Measurements from ENCODE around the gene NLRP10. TPM values are rescaled to one million over a fixed set of nuclear protein-coding genes. Genes with fewer than 3 reads are reported as not detected.

The NLRP10 gene
- total and polyA plus RNA-seq, 8 donors: not detected

- DNase-seq: no peak
- TF ChIP-seq EP300 (IDR thresholded peaks at IDR 0.05): no peak
- TF ChIP-seq POLR2AphosphoS5 (IDR thresholded peaks at IDR 0.05): no peak
- TF ChIP-seq POLR2A (IDR thresholded peaks at IDR 0.05): no peak
- no peak for TF ChIP-seq CTCF (IDR thresholded peaks at IDR 0.05)
- Histone ChIP-seq H3K36me3 (no peaks in the 10 kb centered on the region), H3K9me3 (no peaks in the 10 kb centered on the region), H3K4me3 (no peak overlapping the region), H3K4me1 (no peaks in the 10 kb centered on the region), H3K27me3 (peaks cover 0 to 4% (median 0%) of the 10 kb centered on the region in 3 donors), H3K27ac (no peak overlapping the region)
- 81 to 92% (median 87%) methylated on average over 2 of the region's 2 CpGs for WGBS, 5 donors
- intact Hi-C loops (cut with DNase I; ENCODE audit: low total_unique reads): no loop called here
Measured at GRCh38 chr11:7974668-7975067, 9.4 kb upstream of the NLRP10 start.

GRCh38 chr11:7973011-7973410 lies 7.8 kb upstream of the NLRP10 start:
- H3K4me3 ChIP-seq: no peak overlapping the region
- H3K4me1 ChIP-seq: no peaks in the 10 kb centered on the region
- no peak overlapping the region for H3K27ac ChIP-seq
- no peak for TF ChIP-seq POLR2AphosphoS5 (IDR thresholded peaks at IDR 0.05)
- TF ChIP-seq POLR2A (IDR thresholded peaks at IDR 0.05): no peak
- TF ChIP-seq CTCF (IDR thresholded peaks at IDR 0.05): no peak
- TF ChIP-seq EP300 (IDR thresholded peaks at IDR 0.05): no peak
- no peaks in the 10 kb centered on the region for H3K9me3 ChIP-seq
- no peaks in the 10 kb centered on the region for H3K36me3 ChIP-seq
- 84 to 88% (median 86%) methylated on average over 5 of the region's 5 CpGs for WGBS, 5 donors
- no peak for DNase-seq
- H3K27me3 ChIP-seq: peaks cover 0 to 4% (median 0%) of the 10 kb centered on the region in 3 donors
- intact Hi-C loops (cut with DNase I; ENCODE audit: low total_unique reads): no loop called here

- H3K4me3 ChIP-seq: no peak overlapping the region
- H3K27me3 ChIP-seq: peaks cover 0 to 4% (median 0%) of the 10 kb centered on the region in 3 donors
- TF ChIP-seq POLR2A (IDR thresholded peaks at IDR 0.05) (no peak), CTCF (IDR thresholded peaks at IDR 0.05) (no peak), POLR2AphosphoS5 (IDR thresholded peaks at IDR 0.05) (no peak), EP300 (IDR thresholded peaks at IDR 0.05) (no peak)
- no peaks in the 10 kb centered on the region for H3K36me3 ChIP-seq
- no peaks in the 10 kb centered on the region for H3K4me1 ChIP-seq
- no peak for DNase-seq
- intact Hi-C loops (cut with DNase I; ENCODE audit: low total_unique reads): no loop called here
- H3K27ac ChIP-seq: no peak overlapping the region
- H3K9me3 ChIP-seq: no peaks in the 10 kb centered on the region
Measured at GRCh38 chr11:7971846-7972245, 6.6 kb upstream of the NLRP10 start.

GRCh38 chr11:7969756-7970646 lies 4.8 kb upstream of the NLRP10 start:
- no peak overlapping the region for H3K27ac ChIP-seq
- no peaks in the 10 kb centered on the region for H3K36me3 ChIP-seq
- H3K27me3 ChIP-seq: peaks cover 0 to 4% (median 0%) of the 10 kb centered on the region in 3 donors
- 63 to 78% (median 66%) methylated on average over 3 of the region's 3 CpGs for WGBS, 5 donors
- intact Hi-C loops (cut with DNase I; ENCODE audit: low total_unique reads): no loop called here
- H3K4me1 ChIP-seq: no peaks in the 10 kb centered on the region
- TF ChIP-seq EP300 (IDR thresholded peaks at IDR 0.05) (no peak), POLR2A (IDR thresholded peaks at IDR 0.05) (no peak), POLR2AphosphoS5 (IDR thresholded peaks at IDR 0.05) (no peak), CTCF (IDR thresholded peaks at IDR 0.05) (no peak)
- no peak for DNase-seq
- H3K9me3 ChIP-seq: no peaks in the 10 kb centered on the region
- no peak overlapping the region for H3K4me3 ChIP-seq
